Panc1 (cell line): ENCODE measurements around the gene SETMAR.

Experiments
- POLR2AphosphoS5 ChIP-seq: IDR thresholded peaks from 2 replicates; pipeline ENCODE4 v1.6.1; 2012; ENCODE audit warnings: mild to moderate bottlenecking, low read depth, low read length, moderate library complexity
- TF ChIP-seq, protein P1 (sequence below): fragments of 450-650 bp; IDR thresholded peaks from 2 replicates; pipeline ENCODE4 v1.5.1; 2017; ENCODE audit warnings: mild to moderate bottlenecking

DNA sequence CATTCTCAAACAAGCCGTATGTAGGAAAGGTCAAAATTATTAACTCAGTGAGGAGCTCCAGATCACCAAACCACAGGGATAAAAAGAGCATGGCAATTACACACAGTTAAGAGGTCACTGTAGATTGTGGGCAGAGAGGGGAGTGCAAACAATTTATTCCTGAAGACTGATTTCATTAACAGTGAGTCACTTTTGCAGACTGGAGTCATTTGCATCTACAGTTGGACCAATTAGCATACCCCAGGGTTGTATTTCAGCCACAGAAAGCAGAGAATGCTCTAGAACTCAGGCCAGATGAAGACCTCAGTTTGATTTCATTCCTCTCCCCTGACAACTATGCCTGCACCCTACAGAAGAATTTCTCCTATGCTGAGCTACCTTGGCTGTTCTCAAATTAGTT lies 40.1 kb downstream of the SETMAR start:
- TF ChIP-seq, protein P1, sequence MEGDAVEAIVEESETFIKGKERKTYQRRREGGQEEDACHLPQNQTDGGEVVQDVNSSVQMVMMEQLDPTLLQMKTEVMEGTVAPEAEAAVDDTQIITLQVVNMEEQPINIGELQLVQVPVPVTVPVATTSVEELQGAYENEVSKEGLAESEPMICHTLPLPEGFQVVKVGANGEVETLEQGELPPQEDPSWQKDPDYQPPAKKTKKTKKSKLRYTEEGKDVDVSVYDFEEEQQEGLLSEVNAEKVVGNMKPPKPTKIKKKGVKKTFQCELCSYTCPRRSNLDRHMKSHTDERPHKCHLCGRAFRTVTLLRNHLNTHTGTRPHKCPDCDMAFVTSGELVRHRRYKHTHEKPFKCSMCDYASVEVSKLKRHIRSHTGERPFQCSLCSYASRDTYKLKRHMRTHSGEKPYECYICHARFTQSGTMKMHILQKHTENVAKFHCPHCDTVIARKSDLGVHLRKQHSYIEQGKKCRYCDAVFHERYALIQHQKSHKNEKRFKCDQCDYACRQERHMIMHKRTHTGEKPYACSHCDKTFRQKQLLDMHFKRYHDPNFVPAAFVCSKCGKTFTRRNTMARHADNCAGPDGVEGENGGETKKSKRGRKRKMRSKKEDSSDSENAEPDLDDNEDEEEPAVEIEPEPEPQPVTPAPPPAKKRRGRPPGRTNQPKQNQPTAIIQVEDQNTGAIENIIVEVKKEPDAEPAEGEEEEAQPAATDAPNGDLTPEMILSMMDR: no peak
- TF ChIP-seq POLR2AphosphoS5: no peak
